Uterus (tissue), 4 donors: ENCODE results near the gene TTLL7. TPM values are rescaled to one million over a fixed set of nuclear protein-coding genes. Genes with fewer than 3 reads are reported as not detected.

Experiments used
- DNase-seq, 2 donors: peaks; one replicate each; pipeline ENCODE4 v3.0.0-alpha.2; 2019 to 2020
- H3K27ac ChIP-seq, 2 donors: fragments of 200-600 bp; sonication (generic); 1 replicate in 1 of 2; 2 replicates in 1 of 2; pipeline ENCODE4 v1.5.1; 2016 to 2018
- H3K27me3 ChIP-seq, 2 donors: fragments of 200-600 bp; sonication (generic); one replicate each; pipeline ENCODE4 v1.5.1; 2018 to 2019; ENCODE audit warnings: control low read depth in 1 of 2
- H3K36me3 ChIP-seq, 2 donors: fragments of 200-600 bp; sonication (generic); one replicate each; pipeline ENCODE4 v1.5.1; 2019; ENCODE audit warnings: control low read depth in 1 of 2
- H3K4me1 ChIP-seq, 2 donors: fragments of 200-600 bp; sonication (generic); one replicate each; pipeline ENCODE4 v1.5.1; 2018 to 2019; ENCODE audit warnings: control low read depth in 1 of 2
- H3K4me3 ChIP-seq, 2 donors: fragments of 200-600 bp; sonication (generic); 1 replicate in 1 of 2; 2 replicates in 1 of 2; pipeline ENCODE4 v1.5.1; 2018 to 2019; ENCODE audit warnings: mild to moderate bottlenecking in 1 of 2
- H3K9me3 ChIP-seq, 2 donors: fragments of 200-600 bp; sonication (generic); one replicate each; pipeline ENCODE4 v1.5.1; 2019; ENCODE audit warnings: control low read depth in 1 of 2
- POLR2A ChIP-seq, 2 donors: fragments of 450-650 bp; IDR thresholded peaks; one replicate each; pipeline ENCODE4 v1.6.1; 2016; ENCODE audit warnings: antibody characterized with exemption in 2 of 2, mild to moderate bottlenecking in 1 of 2, moderate library complexity in 1 of 2
- intact Hi-C: fragments of 100-400 bp; cut with DNase I; formaldehyde crosslinking; loops from one replicate; pipeline ENCODE4 v1.15.1; 2023; ENCODE audit warnings: low total_unique reads
- total RNA-seq, 4 donors: library from RNA; depleted of rRNA in 3 of 4; stranded (reverse); fragments of >200 nt in 3 of 4; gene quantifications; one replicate each; pipeline versions ENCODE4 v1.1.0 to v1.2.4, GENCODE V29; 2014 to 2023
- TF ChIP-seq, protein P1 (sequence below), 4 experiments: fragments of 200-600 bp in 2 of 4; fragments of 450-650 bp in 2 of 4; sonication (generic) in 2 of 4; IDR thresholded peaks; one replicate each; pipeline ENCODE4 v1.5.1; 2016 to 2019; ENCODE audit warnings: antibody characterized with exemption in 4 of 4, mild to moderate bottlenecking in 2 of 4, moderate library complexity in 1 of 4
- donor health status: DM: yes; HTN: yes; CAD: no.

TTLL7 gene
- total RNA-seq, 4 donors from 2014 or later: 16.2 to 61.0 (median 34.1) TPM

DNA sequence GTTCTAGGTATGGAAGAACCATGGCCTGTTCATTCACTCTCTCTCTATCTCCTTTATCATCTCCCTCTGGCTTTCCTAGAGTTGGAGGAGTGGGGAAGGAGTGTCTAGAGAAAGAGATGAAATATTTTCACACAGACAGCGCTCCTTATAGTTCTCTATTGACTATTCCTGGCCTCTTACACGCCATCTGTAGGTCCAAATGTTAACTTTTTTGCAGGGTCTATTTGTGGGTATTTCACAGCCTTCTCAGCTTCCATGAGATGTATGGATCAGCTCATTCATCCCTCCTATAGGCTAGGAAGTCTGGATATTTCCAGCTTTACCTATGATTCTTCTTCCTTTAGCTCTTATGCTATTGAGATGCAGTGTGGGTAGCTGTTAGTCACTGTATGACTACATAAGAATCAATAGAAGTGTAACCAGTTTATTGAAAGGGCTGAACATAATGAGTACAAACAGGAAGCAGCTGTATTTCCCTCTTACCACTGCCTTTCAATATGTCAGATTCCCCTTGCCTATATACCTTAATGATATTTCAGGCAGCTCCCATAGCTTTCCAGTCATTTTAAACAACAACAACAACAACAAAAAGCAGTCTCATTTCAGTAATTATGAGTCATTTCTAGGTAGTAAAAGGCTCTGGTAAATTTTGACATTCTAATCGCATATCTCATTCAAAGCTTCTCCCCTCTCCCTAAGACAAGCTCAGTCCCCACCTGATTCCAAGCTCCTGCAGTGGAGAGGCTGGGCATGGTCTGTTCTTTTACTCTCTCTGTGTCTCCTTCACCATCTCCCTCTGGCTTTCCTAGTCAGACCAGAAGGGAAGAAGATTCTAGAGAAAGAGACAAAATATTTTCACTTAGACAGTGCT lies 149.5 kb downstream of the TTLL7 start:
- H3K36me3 ChIP-seq: no peaks in the 10 kb centered on the region
- H3K27ac ChIP-seq: no peak overlapping the region
- TF ChIP-seq, protein P1, sequence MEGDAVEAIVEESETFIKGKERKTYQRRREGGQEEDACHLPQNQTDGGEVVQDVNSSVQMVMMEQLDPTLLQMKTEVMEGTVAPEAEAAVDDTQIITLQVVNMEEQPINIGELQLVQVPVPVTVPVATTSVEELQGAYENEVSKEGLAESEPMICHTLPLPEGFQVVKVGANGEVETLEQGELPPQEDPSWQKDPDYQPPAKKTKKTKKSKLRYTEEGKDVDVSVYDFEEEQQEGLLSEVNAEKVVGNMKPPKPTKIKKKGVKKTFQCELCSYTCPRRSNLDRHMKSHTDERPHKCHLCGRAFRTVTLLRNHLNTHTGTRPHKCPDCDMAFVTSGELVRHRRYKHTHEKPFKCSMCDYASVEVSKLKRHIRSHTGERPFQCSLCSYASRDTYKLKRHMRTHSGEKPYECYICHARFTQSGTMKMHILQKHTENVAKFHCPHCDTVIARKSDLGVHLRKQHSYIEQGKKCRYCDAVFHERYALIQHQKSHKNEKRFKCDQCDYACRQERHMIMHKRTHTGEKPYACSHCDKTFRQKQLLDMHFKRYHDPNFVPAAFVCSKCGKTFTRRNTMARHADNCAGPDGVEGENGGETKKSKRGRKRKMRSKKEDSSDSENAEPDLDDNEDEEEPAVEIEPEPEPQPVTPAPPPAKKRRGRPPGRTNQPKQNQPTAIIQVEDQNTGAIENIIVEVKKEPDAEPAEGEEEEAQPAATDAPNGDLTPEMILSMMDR (IDR thresholded peaks at IDR 0.05): no peak
- TF ChIP-seq POLR2A (IDR thresholded peaks at IDR 0.05): no peak
- H3K4me1 ChIP-seq: no peaks in the 10 kb centered on the region
- H3K9me3 ChIP-seq: no peaks in the 10 kb centered on the region
- no peaks in the 10 kb centered on the region for H3K27me3 ChIP-seq
- intact Hi-C loops: no loop called here
- no peak for DNase-seq
- no peak overlapping the region for H3K4me3 ChIP-seq

- no peak overlapping the region for H3K27ac ChIP-seq
- no peaks in the 10 kb centered on the region for H3K9me3 ChIP-seq
- no peak for DNase-seq
Measured at GRCh38 chr1:83846138-83846537, 152.8 kb downstream of the TTLL7 start.

DNA sequence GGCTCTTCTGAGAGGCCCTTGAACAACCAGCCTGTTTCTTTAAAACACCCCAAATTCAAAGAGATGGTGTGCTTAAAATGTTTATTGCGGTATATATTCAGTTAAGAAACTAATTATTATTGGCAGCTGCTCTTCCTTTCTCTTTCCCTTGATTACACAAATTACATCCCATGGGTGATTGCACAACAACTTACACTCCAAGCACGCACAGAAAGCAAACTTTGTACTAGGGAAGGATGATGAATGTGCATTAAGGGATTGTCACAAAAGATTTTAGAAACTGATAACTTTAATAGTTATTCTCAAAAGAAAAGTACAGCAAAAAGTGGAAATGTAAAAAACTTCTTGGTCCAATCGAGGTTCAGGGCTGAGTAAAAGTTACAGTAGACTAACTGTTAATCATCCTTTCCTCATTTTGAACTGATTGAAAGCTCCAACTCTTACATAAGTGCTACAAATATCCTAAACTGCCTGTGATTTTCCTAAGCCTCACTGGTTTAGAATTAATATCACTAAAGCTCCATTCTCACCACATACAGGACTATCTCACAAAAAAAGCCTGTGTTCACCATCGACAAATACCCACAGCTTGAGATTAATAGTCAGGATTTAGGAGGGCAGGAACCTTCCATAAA lies 153.4 kb downstream of the TTLL7 start:
- intact Hi-C loops: no loop called here
- H3K27me3 ChIP-seq: no peaks in the 10 kb centered on the region
- H3K4me1 ChIP-seq: no peaks in the 10 kb centered on the region
- no peak overlapping the region for H3K4me3 ChIP-seq
- DNase-seq: no peak
- TF ChIP-seq POLR2A (IDR thresholded peaks at IDR 0.05): no peak
- TF ChIP-seq, protein P1 (IDR thresholded peaks at IDR 0.05): no peak
- H3K9me3 ChIP-seq: no peaks in the 10 kb centered on the region
- H3K27ac ChIP-seq: no peak overlapping the region
- no peaks in the 10 kb centered on the region for H3K36me3 ChIP-seq

More at GRCh38 chr1:83846138-83846537, 152.8 kb downstream of the TTLL7 start:
- Histone ChIP-seq H3K4me3 (no peak overlapping the region), H3K36me3 (no peaks in the 10 kb centered on the region), H3K4me1 (no peaks in the 10 kb centered on the region), H3K27me3 (no peaks in the 10 kb centered on the region)
- intact Hi-C loops: no loop called here
- TF ChIP-seq, protein P1 (IDR thresholded peaks at IDR 0.05): no peak
- TF ChIP-seq POLR2A (IDR thresholded peaks at IDR 0.05): no peak

DNA sequence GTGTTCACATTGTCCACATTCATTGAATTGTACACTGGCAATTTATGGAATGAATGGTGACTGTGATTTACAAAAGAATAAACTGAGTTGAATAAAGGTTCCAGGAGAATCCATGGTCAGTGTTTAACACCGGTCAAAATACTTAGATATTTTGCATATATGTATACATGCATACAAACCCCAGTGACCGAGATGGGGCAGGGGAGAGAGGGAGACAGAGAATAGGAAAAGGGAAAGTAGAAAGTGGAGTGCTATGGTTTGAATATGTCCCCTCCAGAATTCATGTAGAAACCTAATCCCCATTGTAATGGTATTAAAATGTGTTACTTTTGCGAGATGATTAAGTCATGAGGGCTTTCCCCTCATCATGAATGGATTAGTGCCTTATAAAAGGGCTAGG lies 154.4 kb downstream of the TTLL7 start:
- Histone ChIP-seq H3K9me3 (no peaks in the 10 kb centered on the region), H3K27ac (no peak overlapping the region), H3K4me3 (no peak overlapping the region), H3K4me1 (no peaks in the 10 kb centered on the region), H3K36me3 (no peaks in the 10 kb centered on the region), H3K27me3 (no peaks in the 10 kb centered on the region)
- DNase-seq: no peak
- intact Hi-C loops: no loop called here
- no peak for TF ChIP-seq POLR2A (IDR thresholded peaks at IDR 0.05)
- TF ChIP-seq, protein P1 (IDR thresholded peaks at IDR 0.05): no peak

- no peaks in the 10 kb centered on the region for H3K27me3 ChIP-seq
- H3K27ac ChIP-seq: no peak overlapping the region
- intact Hi-C loops: no loop called here
- no peaks in the 10 kb centered on the region for H3K9me3 ChIP-seq
- no peak for DNase-seq
- no peak overlapping the region for H3K4me3 ChIP-seq
- H3K4me1 ChIP-seq: no peaks in the 10 kb centered on the region
- no peaks in the 10 kb centered on the region for H3K36me3 ChIP-seq
- TF ChIP-seq, protein P1 (IDR thresholded peaks at IDR 0.05): no peak
- TF ChIP-seq POLR2A (IDR thresholded peaks at IDR 0.05): no peak
Measured at GRCh38 chr1:83839566-83840173, 159.3 kb downstream of the TTLL7 start.
